Activated T-cell treated with anti-CD3 and anti-CD28 coated beads, Interleukin-2, amount 50 U/mL, for 24 hours (primary cell): Measurements from ENCODE around the gene FOCAD.

Experiments
- DNase-seq: peaks from one replicate; pipeline ENCODE4 v3.0.0-alpha.2; 2020
- H3K27ac Mint-ChIP-seq: 2 replicates; pipeline ENCODE4 v1.8.0; 2020; ENCODE audit warnings: mild to moderate bottlenecking, mixed read lengths
- H3K27me3 Mint-ChIP-seq: 2 replicates; pipeline ENCODE4 v1.8.0; 2020; ENCODE audit warnings: mixed read lengths
- H3K36me3 Mint-ChIP-seq: 2 replicates; pipeline ENCODE4 v1.8.0; 2020; ENCODE audit warnings: low read depth, mixed read lengths
- H3K4me1 Mint-ChIP-seq: 2 replicates; pipeline ENCODE4 v1.8.0; 2020; ENCODE audit warnings: low read depth, mixed read lengths
- H3K4me3 Mint-ChIP-seq: 2 replicates; pipeline ENCODE4 v1.8.0; 2020; ENCODE audit warnings: mild to moderate bottlenecking, moderate library complexity, mixed read lengths
- H3K9me3 Mint-ChIP-seq: 2 replicates; pipeline ENCODE4 v1.8.0; 2020; ENCODE audit warnings: mixed read lengths

Gene FOCAD

GRCh38 chr9:21027295-21027694, 343.2 kb downstream of the FOCAD start:
- Mint-ChIP-seq H3K36me3 (peaks cover 37% of the 10 kb centered on the region), H3K4me1 (peaks cover 35% of the 10 kb centered on the region), H3K27me3 (no peaks in the 10 kb centered on the region), H3K27ac (no peak overlapping the region), H3K9me3 (no peaks in the 10 kb centered on the region), H3K4me3 (no peak overlapping the region)
- DNase-seq, result no peak

GRCh38 chr9:21028466-21028865, 344.4 kb downstream of the FOCAD start:
- no peak overlapping the region for H3K4me3 Mint-ChIP-seq
- H3K27ac Mint-ChIP-seq, result peak overlapping the region; percentile 51
- H3K9me3 Mint-ChIP-seq, result no peaks in the 10 kb centered on the region
- no peaks in the 10 kb centered on the region for H3K27me3 Mint-ChIP-seq
- H3K4me1 Mint-ChIP-seq, result peaks cover 42% of the 10 kb centered on the region
- DNase-seq, result no peak
- peaks cover 31% of the 10 kb centered on the region for H3K36me3 Mint-ChIP-seq

DNA sequence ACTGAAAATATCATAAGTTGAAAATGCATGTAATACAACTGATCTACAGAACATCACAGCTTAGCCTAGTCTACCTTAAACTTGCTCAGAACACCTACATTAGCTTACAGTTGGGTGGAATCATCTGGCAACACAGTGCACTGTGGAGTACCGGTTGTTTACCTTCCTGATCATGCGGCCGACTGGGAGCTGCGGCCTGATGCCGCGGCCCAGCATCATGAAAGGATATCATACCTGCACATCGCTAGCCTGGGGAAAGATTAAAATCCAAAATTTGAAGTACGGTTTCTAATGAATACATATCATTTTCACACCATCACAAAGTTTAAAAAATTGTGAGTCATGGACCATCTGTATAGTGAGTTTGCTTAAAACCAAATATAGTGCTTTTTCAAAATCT, 345.6 kb downstream of the FOCAD start:
- Mint-ChIP-seq H3K9me3 (no peaks in the 10 kb centered on the region), H3K27ac (no peak overlapping the region), H3K4me3 (no peak overlapping the region), H3K27me3 (no peaks in the 10 kb centered on the region), H3K4me1 (peaks cover 34% of the 10 kb centered on the region), H3K36me3 (peaks cover 21% of the 10 kb centered on the region)
- no peak for DNase-seq

GRCh38 chr9:21030389-21031035, 346.5 kb downstream of the FOCAD start:
- Mint-ChIP-seq H3K27ac (no peak overlapping the region), H3K27me3 (no peaks in the 10 kb centered on the region), H3K9me3 (no peaks in the 10 kb centered on the region), H3K36me3 (peaks cover 18% of the 10 kb centered on the region), H3K4me3 (no peak overlapping the region), H3K4me1 (peaks cover 34% of the 10 kb centered on the region)
- DNase-seq, result peak; percentile 37

- H3K36me3 Mint-ChIP-seq, result peaks cover 11% of the 10 kb centered on the region
- peaks cover 28% of the 10 kb centered on the region for H3K4me1 Mint-ChIP-seq
- DNase-seq, result peak; percentile 78
- peak within 1 kb of the TSS; percentile 70 for H3K4me3 Mint-ChIP-seq
- no peaks in the 10 kb centered on the region for H3K27me3 Mint-ChIP-seq
- peak within 1 kb of the TSS; percentile 82 for H3K27ac Mint-ChIP-seq
- no peaks in the 10 kb centered on the region for H3K9me3 Mint-ChIP-seq
Measured at GRCh38 chr9:21031091-21031807, 347.2 kb downstream of the FOCAD start, which contains the start of gene HACD4. Gene HACD4, minus strand, starts transcription at chr9:21031640. Its CDS starts 50 bp downstream, at chr9:21031590.

GRCh38 chr9:21031808-21032183, 347.7 kb downstream of the FOCAD start:
- peak overlapping the region; percentile 82 for H3K27ac Mint-ChIP-seq
- H3K36me3 Mint-ChIP-seq, result peaks cover 8% of the 10 kb centered on the region
- H3K4me1 Mint-ChIP-seq, result peaks cover 24% of the 10 kb centered on the region
- DNase-seq, result no peak
- H3K27me3 Mint-ChIP-seq, result no peaks in the 10 kb centered on the region
- H3K9me3 Mint-ChIP-seq, result no peaks in the 10 kb centered on the region
- H3K4me3 Mint-ChIP-seq, result peak overlapping the region; percentile 70

- H3K9me3 Mint-ChIP-seq, result no peaks in the 10 kb centered on the region
- DNase-seq, result no peak
- no peaks in the 10 kb centered on the region for H3K27me3 Mint-ChIP-seq
- no peak overlapping the region for H3K27ac Mint-ChIP-seq
- no peak overlapping the region for H3K4me3 Mint-ChIP-seq
- no peaks in the 10 kb centered on the region for H3K36me3 Mint-ChIP-seq
- H3K4me1 Mint-ChIP-seq, result peaks cover 16% of the 10 kb centered on the region
Measured at GRCh38 chr9:21037278-21037677, 353.2 kb downstream of the FOCAD start.

- H3K27ac Mint-ChIP-seq, result no peak overlapping the region
- H3K27me3 Mint-ChIP-seq, result no peaks in the 10 kb centered on the region
- no peak for DNase-seq
- no peaks in the 10 kb centered on the region for H3K9me3 Mint-ChIP-seq
- H3K4me3 Mint-ChIP-seq, result no peak overlapping the region
- H3K4me1 Mint-ChIP-seq, result peaks cover 8% of the 10 kb centered on the region
- no peaks in the 10 kb centered on the region for H3K36me3 Mint-ChIP-seq
Measured at GRCh38 chr9:21039302-21039701, 355.2 kb downstream of the FOCAD start.

GRCh38 chr9:21042466-21042865, 358.4 kb downstream of the FOCAD start:
- DNase-seq, result no peak
- H3K27ac Mint-ChIP-seq, result no peak overlapping the region
- H3K27me3 Mint-ChIP-seq, result no peaks in the 10 kb centered on the region
- H3K36me3 Mint-ChIP-seq, result no peaks in the 10 kb centered on the region
- no peaks in the 10 kb centered on the region for H3K9me3 Mint-ChIP-seq
- no peak overlapping the region for H3K4me3 Mint-ChIP-seq
- H3K4me1 Mint-ChIP-seq, result peaks cover 8% of the 10 kb centered on the region

DNA sequence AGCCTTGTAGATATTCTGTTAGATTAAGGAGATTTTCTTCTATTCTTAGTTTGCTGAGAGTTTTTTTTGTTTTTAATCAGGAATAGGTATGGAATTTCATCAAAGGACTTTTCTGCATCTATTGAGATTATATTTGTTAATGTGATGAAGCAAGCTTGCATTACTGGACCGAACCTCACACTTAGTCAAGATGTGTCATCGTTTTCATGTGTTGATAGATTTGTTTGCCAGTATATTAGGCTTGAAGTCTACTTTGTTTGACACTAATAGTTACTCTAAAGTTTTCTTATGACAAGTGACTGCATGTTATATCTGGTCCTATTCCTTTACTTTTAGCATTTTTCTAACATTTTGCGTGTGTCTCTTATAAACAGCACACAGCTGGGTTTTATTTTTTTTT, 359.8 kb downstream of the FOCAD start:
- Mint-ChIP-seq H3K9me3 (no peaks in the 10 kb centered on the region), H3K27me3 (no peaks in the 10 kb centered on the region), H3K36me3 (no peaks in the 10 kb centered on the region), H3K4me3 (no peak overlapping the region), H3K4me1 (peaks cover 6% of the 10 kb centered on the region), H3K27ac (no peak overlapping the region)
- DNase-seq, result no peak
